Upper lobe of left lung (tissue), 4 donors: ENCODE measurements around the gene SYN1.
"Not testable (repeated sequence)": the region's sequence is repeated elsewhere in the genome, so short reads cannot be mapped to it uniquely, and the experiment has no call there.

Source experiments
- POLR2AphosphoS5 ChIP-seq, 2 donors: sonication (generic); formaldehyde crosslinking; IDR thresholded peaks; one replicate each; pipeline ENCODE4 v1.5.1; 2017; ENCODE audit warnings: antibody characterized with exemption in 2 of 2
- TF ChIP-seq, protein P1 (sequence below), 6 experiments: fragments of 450-650 bp in 4 of 6; fragments of 200-600 bp in 2 of 6; sonication (generic) in 2 of 6; IDR thresholded peaks; one replicate each; pipeline ENCODE4 v1.5.1; 2016 to 2019; ENCODE audit warnings: antibody characterized with exemption in 6 of 6

DNA sequence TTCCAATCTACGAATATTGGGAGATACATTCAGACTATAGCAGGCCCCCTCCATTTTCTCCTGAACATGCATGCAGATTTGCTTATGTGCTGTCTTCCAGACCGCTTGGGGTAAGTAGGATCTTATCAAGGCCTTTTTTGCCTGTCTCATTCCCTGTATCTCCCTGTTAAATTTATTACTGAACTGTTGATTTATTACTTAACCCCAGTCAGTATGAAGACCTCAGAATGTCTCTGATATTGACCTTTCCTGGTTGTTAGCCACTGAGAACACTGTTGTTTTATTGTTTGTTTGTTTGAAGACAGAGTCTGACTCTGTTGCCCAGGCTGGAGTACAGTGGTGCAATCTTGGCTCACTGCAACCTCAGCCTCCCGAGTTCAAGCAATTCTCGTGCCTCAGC lies 46.1 kb upstream of the SYN1 start:
- TF ChIP-seq POLR2AphosphoS5 (IDR thresholded peaks at IDR 0.05) = not testable (repeated sequence)
- TF ChIP-seq, protein P1, sequence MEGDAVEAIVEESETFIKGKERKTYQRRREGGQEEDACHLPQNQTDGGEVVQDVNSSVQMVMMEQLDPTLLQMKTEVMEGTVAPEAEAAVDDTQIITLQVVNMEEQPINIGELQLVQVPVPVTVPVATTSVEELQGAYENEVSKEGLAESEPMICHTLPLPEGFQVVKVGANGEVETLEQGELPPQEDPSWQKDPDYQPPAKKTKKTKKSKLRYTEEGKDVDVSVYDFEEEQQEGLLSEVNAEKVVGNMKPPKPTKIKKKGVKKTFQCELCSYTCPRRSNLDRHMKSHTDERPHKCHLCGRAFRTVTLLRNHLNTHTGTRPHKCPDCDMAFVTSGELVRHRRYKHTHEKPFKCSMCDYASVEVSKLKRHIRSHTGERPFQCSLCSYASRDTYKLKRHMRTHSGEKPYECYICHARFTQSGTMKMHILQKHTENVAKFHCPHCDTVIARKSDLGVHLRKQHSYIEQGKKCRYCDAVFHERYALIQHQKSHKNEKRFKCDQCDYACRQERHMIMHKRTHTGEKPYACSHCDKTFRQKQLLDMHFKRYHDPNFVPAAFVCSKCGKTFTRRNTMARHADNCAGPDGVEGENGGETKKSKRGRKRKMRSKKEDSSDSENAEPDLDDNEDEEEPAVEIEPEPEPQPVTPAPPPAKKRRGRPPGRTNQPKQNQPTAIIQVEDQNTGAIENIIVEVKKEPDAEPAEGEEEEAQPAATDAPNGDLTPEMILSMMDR (IDR thresholded peaks at IDR 0.05) = not testable (repeated sequence)
